Tibial artery (tissue), 4 donors: ENCODE measurements around the gene LIX1L.
A peak's percentile ranks its signal among the peaks of the same experiment; 100 is the strongest.
"Not testable (repeated sequence)": the region's sequence is repeated elsewhere in the genome, so short reads cannot be mapped to it uniquely, and the experiment has no call there.

Experiments
- DNase-seq, 2 donors: peaks; one replicate each; pipeline ENCODE4 v3.0.0-alpha.2; 2019
- H3K27ac ChIP-seq, 2 donors: fragments of 200-600 bp; sonication (generic) in 1 of 2; 1 replicate in 1 of 2; 2 replicates in 1 of 2; pipeline ENCODE4 v1.5.1; 2018 to 2019; ENCODE audit warnings: mild to moderate bottlenecking in 1 of 2
- H3K27me3 ChIP-seq, 2 donors: fragments of 200-600 bp; sonication (generic) in 1 of 2; one replicate each; pipeline versions ENCODE4 v1.5.1 to v1.6.0; 2016 to 2019
- H3K36me3 ChIP-seq, 3 donors: fragments of 200-600 bp; sonication (generic) in 2 of 3; one replicate each; pipeline ENCODE4 v1.5.1; 2016 to 2019; ENCODE audit warnings: mild to moderate bottlenecking in 2 of 3
- H3K4me1 ChIP-seq, 4 donors: fragments of 200-600 bp; sonication (generic) in 2 of 4; 1 replicate in 3 of 4; 2 replicates in 1 of 4; pipeline ENCODE4 v1.5.1; 2016 to 2019
- H3K4me3 ChIP-seq, 2 donors: fragments of 200-600 bp; sonication (generic) in 1 of 2; 1 replicate in 1 of 2; 2 replicates in 1 of 2; pipeline ENCODE4 v1.5.1; 2018 to 2019; ENCODE audit warnings: mild to moderate bottlenecking in 2 of 2
- H3K9me3 ChIP-seq, 3 donors: fragments of 200-600 bp; sonication (generic) in 1 of 3; one replicate each; pipeline ENCODE4 v1.5.1; 2016 to 2019
- intact Hi-C: fragments of 100-400 bp; cut with DNase I; formaldehyde crosslinking; loops from one replicate; pipeline ENCODE4 v1.15.0; 2023; ENCODE audit warnings: low total_unique reads
- TF ChIP-seq, protein P1 (sequence below), 2 experiments: fragments of 200-600 bp in 1 of 2; fragments of 450-650 bp in 1 of 2; IDR thresholded peaks; one replicate each; pipeline ENCODE4 v1.5.1; 2017 to 2019; ENCODE audit warnings: antibody characterized with exemption in 2 of 2, mild to moderate bottlenecking in 1 of 2, moderate library complexity in 1 of 2

Gene LIX1L

DNA sequence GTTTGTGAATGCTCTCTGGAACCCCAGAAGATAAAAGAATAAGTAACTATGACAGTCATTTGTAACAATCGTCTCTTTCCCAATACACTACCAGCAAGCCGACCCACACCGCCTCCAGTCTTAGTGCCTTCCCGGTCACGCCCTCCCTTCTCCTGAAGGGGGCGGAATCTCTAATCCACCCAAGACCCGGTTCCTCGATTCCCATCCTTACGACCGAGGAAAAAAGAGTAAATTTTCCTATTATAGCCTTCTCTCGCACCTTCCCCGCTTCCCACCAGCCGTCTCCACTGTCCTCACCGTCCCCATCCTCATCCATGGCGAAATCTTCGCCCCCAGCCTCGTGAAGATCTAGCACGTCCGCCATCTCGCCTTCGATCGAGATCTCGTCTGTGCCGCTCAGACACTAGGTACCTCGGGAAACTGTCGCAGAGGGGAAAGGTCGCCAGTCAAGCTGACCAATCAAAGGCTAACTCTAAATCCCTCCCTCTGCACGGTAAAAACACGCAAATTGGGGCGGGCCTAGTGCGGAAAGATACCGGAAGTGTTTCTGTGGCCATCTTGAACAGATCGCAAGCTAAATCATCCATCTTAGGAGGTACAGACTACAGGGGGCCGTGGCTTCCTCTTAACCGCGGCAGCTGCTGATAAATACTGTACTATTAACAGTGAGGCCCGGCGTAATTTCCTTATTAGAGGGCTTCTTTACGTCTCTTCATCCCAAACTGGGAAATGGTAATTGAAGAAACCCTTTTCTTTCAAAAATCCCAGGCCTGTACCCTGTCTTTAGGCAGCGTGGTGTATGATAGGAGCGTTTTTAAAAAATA, 30.5 kb downstream of the LIX1L start, which contains the start of gene RBM8A:
RBM8A (minus strand) TSS at position 422 of the 824 bp plus-strand sequence; CDS start at position 364, 58 bp downstream.
- Histone ChIP-seq H3K4me1 (peaks cover 0 to 19% (median 10%) of the 10 kb centered on the region in 4 donors), H3K27ac (peak within 1 kb of the TSS; percentile 95), H3K36me3 (peaks cover 0 to 25% (median 14%) of the 10 kb centered on the region in 3 donors), H3K27me3 (no peaks in the 10 kb centered on the region), H3K9me3 (no peaks in the 10 kb centered on the region), H3K4me3 (peak within 1 kb of the TSS; percentile 64 to 75)
- TF ChIP-seq, protein P1, sequence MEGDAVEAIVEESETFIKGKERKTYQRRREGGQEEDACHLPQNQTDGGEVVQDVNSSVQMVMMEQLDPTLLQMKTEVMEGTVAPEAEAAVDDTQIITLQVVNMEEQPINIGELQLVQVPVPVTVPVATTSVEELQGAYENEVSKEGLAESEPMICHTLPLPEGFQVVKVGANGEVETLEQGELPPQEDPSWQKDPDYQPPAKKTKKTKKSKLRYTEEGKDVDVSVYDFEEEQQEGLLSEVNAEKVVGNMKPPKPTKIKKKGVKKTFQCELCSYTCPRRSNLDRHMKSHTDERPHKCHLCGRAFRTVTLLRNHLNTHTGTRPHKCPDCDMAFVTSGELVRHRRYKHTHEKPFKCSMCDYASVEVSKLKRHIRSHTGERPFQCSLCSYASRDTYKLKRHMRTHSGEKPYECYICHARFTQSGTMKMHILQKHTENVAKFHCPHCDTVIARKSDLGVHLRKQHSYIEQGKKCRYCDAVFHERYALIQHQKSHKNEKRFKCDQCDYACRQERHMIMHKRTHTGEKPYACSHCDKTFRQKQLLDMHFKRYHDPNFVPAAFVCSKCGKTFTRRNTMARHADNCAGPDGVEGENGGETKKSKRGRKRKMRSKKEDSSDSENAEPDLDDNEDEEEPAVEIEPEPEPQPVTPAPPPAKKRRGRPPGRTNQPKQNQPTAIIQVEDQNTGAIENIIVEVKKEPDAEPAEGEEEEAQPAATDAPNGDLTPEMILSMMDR (IDR thresholded peaks at IDR 0.05): peak; percentile 65 to 69
- intact Hi-C loops: no loop called here
- DNase-seq: peak; percentile 97 to 98

GRCh38 chr1:145926686-145927062, 31.1 kb downstream of the LIX1L start:
- intact Hi-C loops: no loop called here
- DNase-seq: no peak
- H3K4me1 ChIP-seq: peaks cover 0 to 19% (median 10%) of the 10 kb centered on the region in 4 donors

DNA sequence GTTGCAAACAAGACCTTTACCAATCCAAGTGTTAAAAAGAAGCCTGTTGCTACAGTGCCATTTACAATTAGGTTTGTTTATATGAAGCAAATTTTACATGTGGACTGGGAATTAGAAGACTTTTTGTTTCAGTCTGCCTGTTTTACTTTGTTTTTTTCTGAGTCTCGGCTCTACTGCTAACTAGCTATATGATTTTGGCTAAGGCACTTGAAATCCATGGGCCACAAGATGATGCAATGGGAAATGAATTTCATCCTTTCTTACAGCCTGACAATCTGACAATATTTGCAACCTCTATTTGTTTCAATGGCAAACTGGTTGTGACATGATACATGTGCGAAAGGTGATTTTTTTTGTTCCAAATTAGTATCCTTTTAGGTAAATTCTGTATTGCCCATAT, 35.6 kb downstream of the LIX1L start:
- Histone ChIP-seq H3K27ac (no peak overlapping the region), H3K27me3 (no peaks in the 10 kb centered on the region), H3K4me1 (peaks cover 0 to 31% (median 25%) of the 10 kb centered on the region in 4 donors), H3K36me3 (peaks cover 0 to 21% (median 14%) of the 10 kb centered on the region in 3 donors), H3K4me3 (no peak overlapping the region), H3K9me3 (no peaks in the 10 kb centered on the region)
- TF ChIP-seq, protein P1 (IDR thresholded peaks at IDR 0.05): no peak
- intact Hi-C loops: no loop called here
- no peak for DNase-seq

More at GRCh38 chr1:145926686-145927062, 31.1 kb downstream of the LIX1L start:
- peak overlapping the region; percentile 64 to 75 for H3K4me3 ChIP-seq
- TF ChIP-seq, protein P1 (IDR thresholded peaks at IDR 0.05): no peak
- H3K27ac ChIP-seq: peak overlapping the region; percentile 95
- peaks cover 0 to 23% (median 14%) of the 10 kb centered on the region in 3 donors for H3K36me3 ChIP-seq
- H3K27me3 ChIP-seq: no peaks in the 10 kb centered on the region
- H3K9me3 ChIP-seq: no peaks in the 10 kb centered on the region

GRCh38 chr1:145920297-145920696, 37.5 kb downstream of the LIX1L start:
- H3K36me3 ChIP-seq: peaks cover 7 to 25% (median 23%) of the 10 kb centered on the region in 3 donors
- H3K4me3 ChIP-seq, H3K27ac ChIP-seq, H3K9me3 ChIP-seq, DNase-seq, intact Hi-C loops, H3K27me3 ChIP-seq: not testable (repeated sequence)
- H3K4me1 ChIP-seq: peaks cover 0 to 26% (median 22%) of the 10 kb centered on the region in 4 donors

DNA sequence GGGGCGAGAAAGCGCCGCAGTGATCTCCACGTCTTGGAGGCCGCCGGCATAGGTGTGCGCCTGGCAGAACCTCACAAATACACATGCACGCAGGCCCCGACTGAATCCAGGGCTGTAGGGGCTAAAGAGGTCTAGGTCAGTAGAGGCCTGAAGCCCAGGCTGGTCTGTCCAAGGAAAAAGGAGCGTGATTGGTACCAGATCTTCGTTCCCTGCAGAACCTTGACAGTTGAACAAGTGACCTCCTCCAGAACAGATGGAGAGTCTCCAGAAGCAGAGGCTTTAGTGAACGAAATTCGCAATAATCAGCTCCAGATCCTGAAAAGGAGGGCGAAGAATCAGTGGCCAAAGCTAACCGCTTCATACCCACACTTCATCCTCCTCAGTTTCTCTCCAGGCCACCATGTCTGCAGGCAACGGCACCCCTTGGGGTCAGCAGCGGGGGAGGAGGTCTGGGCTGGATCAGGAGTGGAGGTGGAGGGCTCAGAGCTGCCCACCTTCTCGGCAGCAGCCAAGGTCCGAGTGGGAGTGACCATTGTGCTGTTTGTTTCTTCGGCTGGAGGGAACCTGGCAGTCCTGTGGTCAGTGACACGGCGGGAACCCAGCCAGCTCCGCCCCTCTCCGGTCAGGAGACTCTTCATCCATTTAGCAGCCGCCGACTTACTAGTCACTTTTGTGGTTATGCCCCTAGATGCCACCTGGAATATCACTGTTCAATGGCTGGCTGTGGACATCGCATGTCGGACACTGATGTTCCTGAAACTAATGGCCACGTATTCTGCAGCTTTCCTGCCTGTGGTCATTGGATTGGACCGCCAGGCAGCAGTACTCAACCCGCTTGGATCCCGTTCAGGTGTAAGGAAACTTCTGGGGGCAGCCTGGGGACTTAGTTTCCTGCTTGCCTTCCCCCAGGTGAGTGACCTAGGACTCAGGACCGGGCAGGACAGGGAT, 38.6 kb downstream of the LIX1L start:
- peak overlapping the region; percentile 94 to 99 for H3K4me3 ChIP-seq
- H3K27me3 ChIP-seq: no peaks in the 10 kb centered on the region
- H3K4me1 ChIP-seq: peaks cover 0 to 26% (median 22%) of the 10 kb centered on the region in 4 donors
- H3K36me3 ChIP-seq: peaks cover 16 to 35% (median 33%) of the 10 kb centered on the region in 3 donors
- H3K27ac ChIP-seq: peak overlapping the region; percentile 88 to 93
- peak; percentile 65 to 85 for DNase-seq
- no peaks in the 10 kb centered on the region for H3K9me3 ChIP-seq
- TF ChIP-seq, protein P1 (IDR thresholded peaks at IDR 0.05): no peak
- intact Hi-C loops: loop anchor here (5.0 to 10.0 kb wide), 2 partner anchors 46 to 93 kb away; partner anchors contain the start of genes ANKRD34A and POLR3GL
